ENCODE results near the gene GLIPR1.

GRCh38 chr12:75491169-75491568, 10.6 kb downstream of the GLIPR1 start:
- no peak for TF ChIP-seq POLR2A (IDR thresholded peaks at IDR 0.05; ENCODE audit: low read depth, low read length)
- TF ChIP-seq POLR2AphosphoS5 (IDR thresholded peaks at IDR 0.05; ENCODE audit: low read depth, low read length): no peak
